ENCODE data around the gene LLGL2.
"Not testable (repeated sequence)": the region's sequence is repeated elsewhere in the genome, so short reads cannot be mapped to it uniquely, and the experiment has no call there.

LLGL2 gene

GRCh38 chr17:75570772-75571171 lies 45.3 kb downstream of the LLGL2 start:
- ATAC-seq = no peak
- DNase-seq = no peak

GRCh38 chr17:75571197-75571884 lies 45.8 kb downstream of the LLGL2 start:
- DNase-seq = peak; percentile 16
- ATAC-seq = peak; percentile 75

GRCh38 chr17:75571885-75572215 lies 46.4 kb downstream of the LLGL2 start:
- ATAC-seq = no peak
- no peak for DNase-seq

- ATAC-seq = no peak
- no peak for DNase-seq
Measured at GRCh38 chr17:75572713-75573539, 47.4 kb downstream of the LLGL2 start.

GRCh38 chr17:75573540-75573957 lies 48.1 kb downstream of the LLGL2 start:
- DNase-seq = no peak
- ATAC-seq = no peak

- ATAC-seq (no peak), DNase-seq (no peak)
Measured at GRCh38 chr17:75573994-75574393, 48.5 kb downstream of the LLGL2 start.

- DNase-seq = no peak
- no peak for ATAC-seq
Measured at GRCh38 chr17:75574404-75575036, 49.0 kb downstream of the LLGL2 start.

GRCh38 chr17:75575197-75575596 lies 49.7 kb downstream of the LLGL2 start:
- ATAC-seq (no peak), DNase-seq (no peak)

- ATAC-seq (no peak), DNase-seq (no peak)
Measured at GRCh38 chr17:75575728-75576127, 50.2 kb downstream of the LLGL2 start.

GRCh38 chr17:75576661-75577060 lies 51.2 kb downstream of the LLGL2 start:
- ATAC-seq (no peak), DNase-seq (no peak)

GRCh38 chr17:75581121-75581725 lies 55.7 kb downstream of the LLGL2 start:
- ATAC-seq (peak; percentile 23), DNase-seq (peak; percentile 67)

GRCh38 chr17:75583197-75583596 lies 57.7 kb downstream of the LLGL2 start:
- ATAC-seq, DNase-seq: not testable (repeated sequence)

GRCh38 chr17:75584849-75585175 lies 59.3 kb downstream of the LLGL2 start:
- ATAC-seq (no peak), DNase-seq (no peak)

GRCh38 chr17:75587675-75588595 lies 62.4 kb downstream of the LLGL2 start, which contains the start of gene MYO15B:
Gene MYO15B (plus strand): TSS chr17:75587800. CDS start chr17:75588058, 258 bp downstream.
- ATAC-seq = peak; percentile 57
- DNase-seq = peak; percentile 79

- peak; percentile 19 for ATAC-seq
- no peak for DNase-seq
Measured at GRCh38 chr17:75588596-75589011, 63.1 kb downstream of the LLGL2 start.

GRCh38 chr17:75589012-75589918 lies 63.8 kb downstream of the LLGL2 start:
- peak; percentile 100 for DNase-seq
- ATAC-seq = peak; percentile 81

- DNase-seq (no peak), ATAC-seq (no peak)
Measured at GRCh38 chr17:75589919-75590303, 64.4 kb downstream of the LLGL2 start.

- ATAC-seq = no peak
- no peak for DNase-seq
Measured at GRCh38 chr17:75590314-75590761, 64.8 kb downstream of the LLGL2 start.

- ATAC-seq (no peak), DNase-seq (no peak)
Measured at GRCh38 chr17:75590849-75591721, 65.6 kb downstream of the LLGL2 start.
